Measurements from ENCODE around the gene ROBO2.

- TF ChIP-seq TAF1 (IDR thresholded peaks at IDR 0.05; ENCODE audit: borderline replicate concordance, low read depth, low read length): no peak
- no peak for TF ChIP-seq POLR2AphosphoS5 (IDR thresholded peaks at IDR 0.05; ENCODE audit: low read depth, low read length)
- TF ChIP-seq POLR2A (IDR thresholded peaks at IDR 0.05; ENCODE audit: low read depth, low read length): no peak
Observed at GRCh38 chr3:77524463-77524862, 484.6 kb downstream of the ROBO2 start.

All from GM12892 (cell line).